HG03064 (cell line): ENCODE data around the gene MCFD2.
"Not testable (repeated sequence)": the region's sequence is repeated elsewhere in the genome, so short reads cannot be mapped to it uniquely, and the experiment has no call there.

Source experiments
- ATAC-seq: cut with Tn5 transposase; IDR thresholded peaks from one replicate; pipeline ENCODE4 v1.9.1; 2021; ENCODE audit warnings: low read depth; ENCODE audit not compliant: unreplicated experiment

Gene MCFD2

DNA sequence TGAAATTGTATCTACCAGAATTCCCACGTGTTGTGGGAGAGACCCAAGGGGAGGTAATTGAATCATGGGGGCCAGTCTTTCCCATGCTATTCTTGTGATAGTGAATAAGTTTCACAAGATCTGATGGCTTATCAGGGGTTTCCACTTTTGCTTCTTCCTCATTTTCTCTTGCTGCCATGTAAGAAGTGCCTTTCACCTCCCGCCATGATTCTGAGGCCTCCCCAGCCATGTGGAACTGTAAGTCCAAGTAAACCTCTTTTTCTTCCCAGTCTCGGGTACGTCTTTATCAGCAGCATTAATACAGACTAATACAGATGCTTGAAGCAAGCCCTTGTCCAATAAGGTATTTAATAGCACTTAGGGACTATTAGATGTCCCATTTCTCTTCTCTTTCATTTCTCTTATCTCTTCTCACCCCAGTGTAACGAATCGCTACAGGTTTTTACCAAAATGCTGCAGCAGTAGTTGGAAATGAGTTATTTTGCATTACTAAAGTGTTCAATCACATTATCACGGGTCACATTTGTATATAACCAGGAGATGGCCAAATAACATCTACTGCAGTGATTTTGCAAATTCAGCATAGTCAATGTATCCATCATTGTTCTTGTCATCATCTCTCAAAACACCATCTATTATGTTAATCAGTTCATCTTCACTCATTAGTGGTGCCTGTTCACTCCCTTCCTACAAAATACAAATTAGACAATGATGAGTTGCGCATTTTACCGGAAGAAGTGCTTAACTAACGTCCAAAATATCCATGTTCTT, 10.5 kb downstream of the MCFD2 start:
- not testable (repeated sequence) for ATAC-seq

DNA sequence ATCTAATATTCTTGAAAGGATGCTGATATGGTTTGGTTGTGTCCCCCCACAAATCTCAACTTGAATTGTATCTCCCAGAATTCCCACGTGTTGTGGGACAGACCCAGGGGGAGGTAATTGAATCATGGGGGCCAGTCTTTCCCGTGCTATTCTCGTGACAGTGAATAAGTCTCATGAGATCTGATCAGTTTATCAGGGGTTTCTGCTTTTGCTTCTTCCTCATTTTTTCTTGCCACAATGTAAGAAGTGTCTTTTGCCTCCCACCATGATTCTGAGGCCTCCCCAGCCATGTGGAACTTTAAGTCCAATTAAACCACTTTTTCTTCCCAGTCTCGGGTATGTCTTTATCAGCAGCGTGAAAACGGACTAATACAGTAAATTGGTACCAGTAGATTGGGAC, 12.6 kb downstream of the MCFD2 start:
- not testable (repeated sequence) for ATAC-seq

DNA sequence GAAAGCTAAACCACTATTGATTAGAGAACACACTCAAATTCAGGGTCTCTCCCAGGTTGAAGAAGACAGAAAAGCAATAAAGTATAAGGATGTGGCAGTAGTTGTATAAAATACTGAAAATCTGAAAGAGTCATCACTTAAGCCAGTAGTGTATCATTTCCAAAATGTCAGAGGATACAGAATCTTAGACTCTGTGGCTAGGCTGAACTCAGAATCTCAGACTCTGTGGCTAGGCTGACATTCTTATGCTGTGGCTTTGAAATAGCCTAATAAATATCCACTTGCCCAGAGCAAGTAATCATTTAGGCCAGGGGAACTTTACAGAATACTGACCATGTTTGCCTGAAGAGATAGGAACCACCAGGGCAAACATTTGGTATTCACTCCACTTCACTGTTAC, 13.1 kb downstream of the MCFD2 start:
- no peak for ATAC-seq

GRCh38 chr2:46901611-46902010, 14.0 kb downstream of the MCFD2 start:
- no peak for ATAC-seq

DNA sequence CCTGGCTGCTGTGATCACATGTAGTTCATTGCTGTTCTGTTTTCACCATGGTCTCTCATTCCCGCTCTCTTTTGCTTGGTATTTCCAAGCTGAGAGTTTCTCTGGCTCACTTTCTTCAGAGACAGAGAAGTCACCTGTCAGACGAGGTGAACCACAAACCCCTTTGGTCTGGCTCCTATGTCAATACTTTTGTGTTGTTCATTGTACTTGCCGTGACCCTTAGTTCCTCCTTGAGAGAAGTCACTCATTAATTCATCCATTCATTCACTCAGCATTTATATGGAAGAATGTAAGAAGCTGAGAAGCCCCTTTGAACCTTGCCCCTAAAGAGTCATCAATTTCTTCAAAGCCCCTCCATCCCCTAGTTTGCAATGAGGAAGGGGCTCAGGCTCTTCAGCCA, 15.2 kb downstream of the MCFD2 start:
- no peak for ATAC-seq

- no peak for ATAC-seq
Measured at GRCh38 chr2:46899053-46899452, 16.6 kb downstream of the MCFD2 start.

DNA sequence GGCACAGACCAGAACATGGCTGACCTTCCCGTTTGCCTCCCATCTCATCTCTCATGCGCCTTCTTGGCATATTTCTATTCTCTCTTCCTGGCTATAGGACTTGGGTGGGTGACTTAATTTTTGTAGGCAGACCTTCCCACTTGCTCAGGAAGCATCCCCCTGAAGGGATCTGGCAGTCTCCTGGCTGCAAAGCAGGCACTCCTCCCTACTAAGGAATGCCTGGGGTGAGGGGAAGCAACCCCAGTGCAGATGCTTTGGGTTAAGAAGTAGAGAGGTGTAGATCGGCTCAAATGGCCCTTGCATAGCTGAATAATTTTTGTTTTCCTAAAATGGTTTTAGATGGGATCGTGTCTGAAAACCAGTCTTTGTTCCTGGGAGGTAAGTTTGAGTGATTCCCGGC, 17.6 kb downstream of the MCFD2 start:
- no peak for ATAC-seq

DNA sequence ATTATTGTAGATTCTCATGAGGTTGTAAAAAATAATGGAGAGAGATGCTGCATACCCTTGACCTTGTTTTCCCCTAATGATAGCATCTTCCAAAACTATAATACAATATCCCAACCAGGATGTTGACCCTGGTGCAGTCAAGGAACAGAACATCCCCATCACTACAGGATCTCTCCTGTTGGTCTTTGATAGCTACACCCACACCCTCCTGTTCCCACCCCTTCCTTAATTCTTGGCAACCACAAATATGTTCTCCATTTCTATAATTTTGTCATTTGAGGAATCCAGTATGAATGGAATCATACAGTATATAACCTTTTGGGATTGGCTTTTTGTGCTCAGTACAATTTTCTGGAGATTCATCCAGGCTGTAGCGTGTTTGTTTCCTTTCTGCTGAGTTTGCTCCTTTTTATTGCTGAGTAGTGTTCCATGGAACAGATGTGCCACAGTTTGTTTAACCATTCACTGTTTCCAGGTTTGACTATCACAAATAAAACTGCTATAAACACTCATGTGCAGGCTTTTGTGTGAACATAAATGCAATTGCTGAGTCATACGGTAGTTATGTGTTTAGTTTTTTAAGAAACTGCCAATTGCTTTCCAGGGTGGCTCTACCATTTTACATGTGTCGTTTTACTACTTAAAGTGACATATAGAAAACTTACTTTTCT, 22.2 kb downstream of the MCFD2 start:
- no peak for ATAC-seq

DNA sequence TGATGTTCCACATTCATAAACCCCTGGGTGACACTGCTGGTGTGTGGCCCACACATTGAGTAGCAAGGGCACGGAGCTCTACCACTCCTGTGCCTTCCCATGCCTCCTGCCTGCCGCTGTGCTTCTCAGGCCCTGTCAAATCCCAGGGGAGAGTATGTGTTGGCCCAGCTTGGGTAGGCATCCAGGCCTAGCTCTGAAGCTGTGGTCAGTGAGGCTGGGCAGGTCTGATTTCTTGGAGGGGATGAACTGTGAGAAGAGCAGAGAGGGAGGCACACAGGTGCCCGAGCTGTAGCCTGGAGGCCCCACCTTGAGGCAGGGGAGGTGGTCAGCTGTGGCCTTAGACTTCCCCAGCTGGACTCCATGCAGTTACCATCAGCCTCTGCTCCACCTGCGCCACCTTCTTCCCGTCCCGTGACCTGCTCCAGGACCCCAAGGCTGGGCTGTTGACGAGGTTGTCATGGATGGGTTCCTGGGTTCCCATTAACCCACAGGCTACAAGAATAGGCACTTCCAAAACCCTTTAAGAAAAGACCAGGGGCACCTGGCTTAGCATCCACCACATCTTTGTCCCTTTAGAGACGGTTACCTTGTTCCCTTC, 23.6 kb downstream of the MCFD2 start:
- ATAC-seq = no peak

DNA sequence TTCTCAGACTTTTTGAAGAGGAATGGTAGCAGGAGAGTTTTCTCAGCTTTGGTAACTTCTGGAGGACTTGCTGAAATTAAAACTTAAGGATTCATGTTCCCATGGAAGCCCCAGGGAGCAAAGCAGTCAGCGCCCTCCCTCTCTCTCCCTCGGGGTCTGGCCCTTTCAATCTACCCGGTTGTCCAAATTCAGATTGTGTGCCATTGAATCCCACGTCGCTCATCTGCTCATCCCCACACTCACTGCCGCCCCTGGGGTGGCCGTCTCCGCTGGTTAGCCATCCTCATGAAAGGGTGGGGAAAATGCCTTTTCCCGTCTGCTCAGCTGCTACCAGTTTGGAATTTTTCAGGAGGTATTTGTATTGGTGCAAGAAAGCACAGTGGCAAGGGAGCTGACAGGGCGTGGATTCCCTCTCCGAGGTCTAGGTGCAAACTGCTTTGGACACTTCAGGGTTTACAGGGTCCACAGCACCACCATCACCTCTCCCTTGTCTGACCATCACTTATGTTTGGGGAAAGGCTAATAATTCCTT, 27.1 kb downstream of the MCFD2 start:
- no peak for ATAC-seq

- ATAC-seq = no peak
Measured at GRCh38 chr2:46887028-46887885, 28.3 kb downstream of the MCFD2 start.

DNA sequence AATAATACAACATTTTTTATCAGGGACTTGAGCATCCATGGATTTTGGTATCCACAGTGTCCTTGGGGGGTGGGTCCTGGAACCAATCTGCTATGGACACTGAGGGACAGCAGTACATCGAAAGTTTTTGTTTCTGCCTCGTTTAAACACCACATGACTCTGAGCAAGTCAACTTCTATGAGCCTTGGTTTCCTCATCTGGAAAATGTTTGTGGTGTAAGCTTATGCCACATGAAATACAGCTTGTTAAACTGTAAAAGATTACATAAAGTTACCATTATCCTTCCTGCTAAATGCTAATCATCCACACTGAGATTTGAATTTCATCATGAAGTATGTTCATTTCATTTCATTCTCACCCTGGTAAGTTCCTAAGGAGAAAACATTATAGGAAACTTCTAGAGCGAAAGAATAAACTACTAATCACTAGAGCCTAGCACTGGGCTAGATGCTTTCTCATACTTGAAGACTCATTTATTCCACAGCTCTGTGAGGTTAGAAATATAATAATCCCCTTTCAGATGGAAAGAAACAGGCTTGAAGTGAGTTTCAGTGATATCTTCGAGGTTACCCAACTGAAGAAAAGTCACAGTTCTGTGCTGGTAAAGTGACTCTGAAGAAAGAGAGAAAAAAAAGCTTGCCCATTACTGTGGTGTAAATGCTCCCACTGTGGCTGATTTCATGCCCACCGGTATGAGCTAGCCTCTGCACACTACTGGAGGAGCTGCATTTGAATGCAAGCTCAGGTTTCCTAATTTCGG, 29.2 kb downstream of the MCFD2 start:
- no peak for ATAC-seq

GRCh38 chr2:46885376-46885775, 30.2 kb downstream of the MCFD2 start:
- ATAC-seq = no peak

GRCh38 chr2:46879511-46879910, 36.1 kb downstream of the MCFD2 start:
- ATAC-seq = no peak

- no peak for ATAC-seq
Measured at GRCh38 chr2:46878886-46879285, 36.7 kb downstream of the MCFD2 start.

DNA sequence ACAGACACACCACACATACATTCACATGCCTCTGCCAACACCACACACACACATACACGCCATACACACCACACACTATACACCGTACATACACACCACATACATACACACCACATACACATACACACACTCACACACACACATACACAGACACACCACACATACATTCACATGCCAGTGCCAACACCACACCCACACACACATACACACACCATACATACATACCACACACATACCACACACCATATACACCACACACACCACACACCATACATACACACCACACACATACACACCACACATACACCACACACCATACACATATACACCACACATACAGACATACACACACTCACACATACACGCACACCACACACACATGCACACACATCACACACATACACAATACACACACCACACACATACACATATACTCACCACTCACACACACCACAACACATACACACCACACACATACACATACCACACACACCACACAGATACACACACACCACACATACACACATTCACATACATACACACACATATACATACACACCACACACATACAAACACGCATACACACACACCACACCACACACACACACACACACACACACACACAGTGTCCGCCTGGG, 37.2 kb downstream of the MCFD2 start:
- no peak for ATAC-seq

DNA sequence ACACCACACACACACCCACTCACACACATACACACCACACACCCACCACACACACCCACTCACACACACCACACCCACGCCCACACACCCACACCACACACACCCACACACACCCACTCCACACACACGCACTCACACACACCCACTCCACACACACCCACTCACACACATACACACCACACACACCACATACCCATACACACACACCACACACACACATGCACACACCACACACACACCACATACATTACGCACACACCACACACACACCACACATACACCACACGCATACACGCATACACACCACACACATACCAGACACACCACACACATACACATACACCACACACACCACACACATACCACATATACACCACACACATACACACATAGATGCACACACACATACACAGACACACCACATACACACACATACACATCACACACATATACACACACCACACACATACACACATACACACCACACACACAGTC, 37.9 kb downstream of the MCFD2 start:
- no peak for ATAC-seq

GRCh38 chr2:46876741-46877384, 38.7 kb downstream of the MCFD2 start:
- no peak for ATAC-seq
